GM19455 (cell line): ENCODE data around the gene BUD13.

ENCODE experiments used
- ATAC-seq: cut with Tn5 transposase; IDR thresholded peaks from one replicate; pipeline ENCODE4 v1.9.1; 2021; ENCODE audit not compliant: unreplicated experiment

Gene BUD13

DNA sequence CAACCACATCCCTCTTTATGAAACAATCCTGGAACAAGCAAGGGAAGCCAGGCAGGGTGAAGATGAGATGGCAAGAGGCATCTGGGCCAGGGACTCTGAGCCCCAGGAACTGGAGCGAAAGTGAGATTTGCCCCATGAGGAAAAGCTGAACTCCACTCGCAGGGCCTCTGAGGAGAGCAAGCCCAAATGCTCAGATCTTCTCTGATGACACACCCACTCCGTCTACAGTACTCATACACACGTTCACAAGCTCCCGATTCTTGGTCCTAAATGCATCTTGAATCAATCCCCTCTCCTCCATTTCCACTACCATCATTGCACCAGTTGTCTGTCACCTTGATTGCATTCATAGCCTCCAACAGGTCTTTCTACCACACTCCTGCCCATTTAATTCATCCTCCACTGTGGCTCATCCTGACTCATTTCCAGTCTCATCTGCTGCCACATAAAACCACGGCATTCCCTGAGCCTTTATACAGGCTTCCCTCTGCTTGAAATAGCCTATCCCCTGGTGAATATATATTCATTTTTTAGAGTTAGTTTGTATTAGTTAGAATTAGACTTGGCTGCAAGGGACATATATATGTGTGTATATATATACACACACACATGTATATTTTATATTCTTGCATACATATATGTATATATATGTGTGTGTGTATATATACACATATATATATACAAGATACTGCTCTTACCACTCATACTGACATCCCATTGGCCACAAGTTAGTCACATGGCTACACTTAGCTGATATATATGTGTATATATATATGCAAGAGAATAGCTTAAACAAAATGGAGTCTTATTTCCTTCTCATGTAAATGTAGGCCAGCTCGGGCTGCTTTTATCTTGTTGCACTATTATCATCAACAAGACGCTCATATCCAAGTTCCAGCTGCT is 20.3 kb upstream of the BUD13 start:
- no peak for ATAC-seq

DNA sequence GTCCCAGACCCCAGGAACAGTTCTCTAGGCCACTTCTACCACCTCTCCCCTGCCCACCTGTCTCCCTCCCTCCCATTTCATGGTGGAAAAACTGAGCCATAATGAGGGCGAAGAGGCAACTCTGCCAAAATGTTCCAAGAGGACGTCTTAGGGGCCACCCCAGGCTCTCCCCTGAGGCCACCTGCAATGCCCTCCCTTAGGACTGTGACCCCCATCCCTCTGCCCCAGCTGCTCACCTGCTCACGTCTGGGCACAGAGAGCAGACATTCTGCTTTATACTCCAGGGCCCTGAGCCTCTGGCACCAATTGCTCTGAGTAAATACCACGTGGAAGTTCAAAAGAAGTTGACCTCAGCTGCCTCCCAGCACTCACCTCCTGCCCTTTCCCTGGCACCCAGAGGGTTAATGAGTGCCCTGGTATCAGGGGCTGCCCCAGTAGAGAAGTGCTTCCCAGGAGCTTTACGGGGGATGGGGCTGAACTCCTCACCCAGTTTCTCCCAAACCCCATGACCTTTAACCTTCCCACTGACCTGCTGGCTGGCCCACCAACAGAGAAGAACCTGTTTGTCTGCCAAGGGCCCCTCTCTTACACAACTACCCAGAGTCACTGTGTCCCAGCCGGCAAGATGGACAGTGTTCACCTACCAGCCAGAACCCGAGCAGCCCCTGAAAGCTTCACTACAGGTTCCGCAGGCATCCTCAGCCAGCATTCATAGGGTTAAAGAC is 19.5 kb upstream of the BUD13 start:
- no peak for ATAC-seq

DNA sequence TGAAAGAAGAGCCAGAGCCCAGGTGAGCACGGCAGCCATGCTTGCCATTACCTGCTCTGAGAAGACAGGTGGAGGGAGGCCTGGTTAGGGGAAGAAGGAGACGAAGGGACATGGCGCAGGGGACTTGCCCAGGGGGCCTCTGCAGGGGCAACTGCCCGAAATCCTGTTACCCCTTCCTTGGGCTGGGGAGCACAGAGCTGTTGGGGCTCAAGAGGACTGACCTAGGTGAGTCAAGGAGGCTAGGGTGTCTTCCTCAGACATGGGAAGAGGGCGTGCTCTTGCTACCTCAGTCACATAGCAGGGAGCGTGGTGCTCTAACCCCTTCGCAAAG is 19.0 kb upstream of the BUD13 start, which contains the start of gene APOA5:
APOA5 (minus strand) TSS at position 67 of the 331 bp plus-strand sequence; CDS start at position 48, 19 bp downstream.
- ATAC-seq = no peak

DNA sequence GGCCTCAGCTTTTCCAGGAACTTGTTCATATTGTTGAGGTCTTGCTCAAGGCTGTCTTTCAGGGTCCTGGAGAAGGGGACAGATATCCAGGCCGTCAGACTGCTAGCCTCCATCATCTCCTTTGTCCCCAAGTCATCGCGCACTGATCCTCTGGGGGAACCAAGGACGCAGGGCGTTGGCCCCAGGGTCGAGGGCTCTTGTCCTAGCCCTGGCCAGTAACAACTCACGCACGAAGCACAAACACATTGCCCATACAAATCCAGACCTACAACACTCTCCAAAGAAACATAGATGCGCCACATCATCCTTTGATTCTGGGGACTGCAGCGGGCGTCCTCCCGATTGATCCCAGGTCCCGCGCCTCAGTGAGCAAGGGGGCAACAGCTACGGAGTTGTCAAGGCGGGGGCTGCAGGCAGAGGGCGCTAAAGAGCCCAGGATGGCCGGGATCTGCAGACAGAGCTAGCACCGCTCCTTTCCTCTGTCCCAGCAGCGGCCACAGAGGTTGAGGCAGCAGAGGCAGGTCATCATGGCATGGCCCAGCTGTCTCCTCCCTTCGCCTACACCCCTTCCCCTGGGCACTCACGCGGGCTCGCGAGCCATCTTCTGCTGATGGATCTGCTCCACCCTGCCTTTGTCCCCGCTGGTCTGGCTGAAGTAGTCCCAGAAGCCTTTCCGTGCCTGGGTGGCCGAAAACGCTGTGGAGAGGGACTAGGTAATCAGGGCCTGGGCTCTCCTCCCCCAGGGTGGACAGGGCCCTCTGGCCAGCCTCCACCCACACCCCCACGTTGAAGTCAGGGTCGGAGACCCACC is 18.4 kb upstream of the BUD13 start:
- ATAC-seq = no peak

DNA sequence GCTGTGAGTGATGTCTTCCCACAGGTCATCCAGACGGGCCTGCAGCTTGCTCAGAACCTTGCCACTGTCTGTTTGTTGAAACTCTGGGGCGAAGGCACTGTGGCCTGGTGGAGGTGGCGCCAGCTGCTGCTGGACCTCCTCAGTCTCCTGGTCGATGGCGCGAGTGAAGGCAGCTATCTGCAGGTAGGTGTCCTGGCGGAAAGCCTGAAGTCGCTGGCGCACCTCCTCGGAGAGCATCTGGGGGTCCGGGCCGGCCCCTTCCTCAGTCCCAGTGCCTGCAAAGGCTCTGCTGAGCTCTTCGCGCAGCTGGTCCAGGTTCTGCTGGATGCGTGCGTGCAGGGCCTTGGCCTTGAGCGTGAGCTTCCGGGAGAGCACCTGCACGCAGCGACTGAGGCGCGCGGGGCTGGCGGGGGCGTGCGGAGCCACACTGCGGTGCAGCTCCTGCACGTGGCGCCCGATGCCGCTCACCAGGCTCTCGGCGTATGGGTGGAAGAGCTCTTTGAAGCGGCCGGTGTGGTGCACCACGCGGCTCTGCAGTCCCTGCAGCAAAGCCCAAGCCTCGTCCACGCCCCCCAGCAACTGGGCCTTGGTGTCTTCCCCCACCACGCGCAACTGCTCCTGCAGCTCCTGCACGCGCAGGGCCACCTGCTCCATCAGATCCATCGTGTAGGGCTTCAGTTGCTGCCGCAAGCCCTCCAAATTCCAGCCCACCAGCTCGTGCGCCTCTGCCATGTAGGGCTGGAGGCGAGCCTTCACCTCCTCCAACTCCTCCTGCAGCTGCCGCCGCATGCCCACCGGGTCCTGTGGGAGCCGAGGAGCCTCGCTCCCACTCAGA is 17.6 kb upstream of the BUD13 start:
- no peak for ATAC-seq

DNA sequence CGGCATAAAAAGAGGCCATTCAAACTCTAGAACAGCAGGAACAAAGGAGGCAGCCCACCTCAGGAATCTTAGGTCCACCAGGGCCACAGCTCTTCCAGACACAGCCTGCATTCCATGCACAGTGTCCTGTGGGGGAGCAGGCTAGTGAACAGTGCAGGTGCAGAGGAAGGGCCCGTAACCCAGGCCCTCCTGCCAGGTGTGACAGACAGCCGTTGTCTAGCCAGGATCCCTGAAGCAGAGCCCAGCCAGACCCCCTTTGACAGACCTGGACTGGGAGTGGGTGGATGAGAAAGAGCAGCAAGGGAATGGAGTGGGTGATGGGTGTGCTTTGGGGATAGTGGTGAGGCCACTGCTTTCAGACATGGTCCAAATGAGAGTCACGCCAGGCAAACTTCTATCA is 16.2 kb upstream of the BUD13 start:
- no peak for ATAC-seq

DNA sequence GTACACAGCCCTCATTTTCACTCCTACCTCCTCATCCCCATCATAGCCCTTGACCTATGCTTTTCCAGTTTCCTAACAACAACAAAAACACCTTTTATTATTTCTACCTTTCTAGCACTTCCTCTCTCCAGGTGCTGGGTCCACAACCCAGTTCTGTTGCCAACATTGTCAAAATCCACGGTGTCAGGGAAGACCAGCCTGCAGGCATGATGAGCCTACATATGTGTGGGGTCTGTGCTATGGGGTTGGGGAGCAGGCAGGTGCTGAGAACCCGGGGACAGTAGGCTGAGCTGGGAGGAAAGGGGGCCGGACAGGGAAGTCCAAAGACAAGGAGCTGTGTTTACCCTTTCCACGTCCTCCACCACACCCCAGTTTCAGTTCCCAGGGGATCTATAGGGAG is 15.7 kb upstream of the BUD13 start:
- ATAC-seq = no peak

DNA sequence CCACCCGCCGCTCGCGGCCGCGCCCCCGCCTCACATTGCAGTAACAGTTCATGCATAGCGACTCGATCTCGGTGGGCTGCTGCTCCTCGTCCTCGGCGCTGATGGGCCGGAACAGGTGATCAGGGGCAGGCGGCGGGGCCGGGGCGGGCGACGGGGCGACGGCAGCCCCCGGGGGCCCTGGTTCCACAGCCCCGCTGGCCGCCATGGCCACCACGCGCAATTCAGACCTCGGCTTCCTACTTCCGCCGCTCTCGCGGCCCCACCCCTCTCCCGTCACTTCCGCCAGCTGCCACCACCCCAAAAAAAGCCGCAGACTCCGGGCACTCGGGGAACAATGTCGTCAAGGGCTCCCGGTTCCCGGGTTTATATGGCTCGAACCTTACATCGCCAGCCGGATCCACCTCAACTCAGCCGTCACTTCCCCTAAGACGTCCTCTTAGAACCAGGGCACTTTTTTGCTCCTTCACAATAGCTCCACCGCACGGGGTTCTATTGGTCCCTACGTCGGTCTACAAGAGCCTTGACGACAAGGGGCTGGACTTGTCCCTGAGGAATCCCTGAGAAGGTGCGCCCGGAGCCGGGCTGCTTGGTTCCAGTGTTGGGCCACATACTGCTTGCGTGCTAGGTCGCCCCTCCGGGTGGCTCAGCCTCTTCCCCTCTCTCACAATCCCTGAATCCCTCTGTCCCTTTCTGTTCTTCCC is 15.1 kb upstream of the BUD13 start, which contains the start of gene ZPR1:
ZPR1 (minus strand) TSS at position 238 of the 701 bp plus-strand sequence; CDS start at position 205, 33 bp downstream.
- peak; percentile 81 for ATAC-seq

DNA sequence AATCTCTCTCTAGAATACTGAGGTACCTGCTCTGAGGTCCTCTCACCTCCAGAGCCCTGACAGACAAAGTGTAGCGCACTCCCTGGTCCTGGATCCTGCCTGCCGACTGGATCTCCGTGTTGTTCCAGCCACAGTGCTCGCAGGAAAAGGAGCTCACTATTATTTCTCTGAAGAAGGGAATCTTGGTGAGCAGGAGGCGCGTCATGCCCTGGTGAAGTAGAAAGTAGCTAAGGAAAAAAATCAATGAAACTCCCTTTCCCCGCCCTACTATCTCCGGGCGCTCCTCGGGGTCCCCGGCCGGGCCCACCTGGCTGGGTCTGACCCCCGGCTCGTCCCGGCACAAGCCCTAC is 14.6 kb upstream of the BUD13 start:
- no peak for ATAC-seq

DNA sequence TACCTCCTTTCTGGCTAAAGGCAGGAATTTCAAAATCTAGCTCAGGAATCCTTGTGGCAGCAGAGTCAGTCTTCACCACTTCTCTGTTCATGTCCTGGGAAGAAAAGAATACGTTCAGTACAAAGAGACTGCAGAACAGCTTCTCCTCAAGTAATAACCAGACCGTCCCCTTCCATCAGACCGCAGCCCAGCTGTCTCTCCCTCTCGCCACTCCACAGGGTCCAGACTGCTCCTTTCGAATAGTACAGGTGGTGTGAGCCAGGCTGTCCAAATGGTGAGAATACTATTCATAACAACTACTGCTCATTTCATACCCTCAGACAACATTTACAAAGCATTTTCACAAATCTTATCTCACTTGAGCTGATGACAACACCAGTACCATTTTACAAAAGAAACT is 14.2 kb upstream of the BUD13 start:
- no peak for ATAC-seq

DNA sequence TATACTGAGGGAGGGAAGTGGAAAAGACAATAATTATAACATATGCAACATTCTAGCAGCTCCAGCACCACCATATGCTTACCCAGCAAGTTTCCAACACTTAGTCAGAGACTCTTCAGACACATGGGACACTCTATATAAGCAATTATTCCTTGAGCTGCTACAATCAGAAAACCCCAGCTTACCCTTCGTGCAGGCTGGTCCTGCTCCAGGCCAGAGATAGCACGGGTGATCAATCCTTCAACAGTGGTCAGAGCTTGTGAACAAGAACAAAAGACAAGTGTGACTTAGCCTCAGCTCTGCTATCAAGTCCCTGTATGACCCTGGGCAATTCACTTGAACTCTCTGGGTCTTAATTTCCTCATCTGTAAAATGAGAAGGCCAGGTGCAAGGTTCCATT is 13.5 kb upstream of the BUD13 start:
- ATAC-seq = no peak

DNA sequence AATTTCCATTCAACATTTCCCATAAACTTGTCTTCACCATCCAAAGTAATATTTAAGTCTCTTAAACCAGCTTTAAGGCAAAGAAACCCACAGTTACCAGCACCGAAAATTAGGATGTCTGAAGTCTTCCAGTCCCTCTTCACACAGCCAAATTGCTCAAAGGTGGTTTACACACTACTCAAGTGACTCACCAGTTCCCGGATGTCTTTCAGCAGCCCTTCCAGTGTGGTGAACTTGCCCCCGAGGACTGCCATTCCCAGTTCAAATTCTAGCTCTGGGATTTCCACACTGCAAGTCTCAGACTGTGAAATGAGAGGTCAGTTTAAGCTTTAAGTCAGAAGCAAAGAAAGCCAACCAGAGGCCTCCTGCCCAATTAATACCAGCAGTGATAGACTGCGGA is 9.9 kb upstream of the BUD13 start:
- no peak for ATAC-seq

DNA sequence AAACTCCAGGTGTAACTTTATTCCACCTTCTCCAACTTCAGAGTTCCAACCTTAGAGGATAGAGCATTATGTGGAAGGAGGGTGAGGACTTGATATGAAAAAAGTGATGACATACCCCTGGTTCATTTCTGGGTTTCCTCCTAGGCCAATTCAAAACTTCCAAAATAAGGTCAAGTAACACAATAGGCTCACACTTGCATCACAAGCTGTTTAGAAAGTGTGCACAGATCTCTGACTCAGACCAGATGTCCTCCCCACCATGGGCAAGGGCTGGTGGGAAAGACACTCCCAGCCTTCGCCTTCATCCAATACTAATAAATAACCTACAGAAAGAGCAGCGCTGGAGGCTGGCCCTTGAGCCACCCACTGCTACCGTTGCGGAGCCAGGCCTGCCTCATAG is 5.8 kb upstream of the BUD13 start:
- no peak for ATAC-seq

DNA sequence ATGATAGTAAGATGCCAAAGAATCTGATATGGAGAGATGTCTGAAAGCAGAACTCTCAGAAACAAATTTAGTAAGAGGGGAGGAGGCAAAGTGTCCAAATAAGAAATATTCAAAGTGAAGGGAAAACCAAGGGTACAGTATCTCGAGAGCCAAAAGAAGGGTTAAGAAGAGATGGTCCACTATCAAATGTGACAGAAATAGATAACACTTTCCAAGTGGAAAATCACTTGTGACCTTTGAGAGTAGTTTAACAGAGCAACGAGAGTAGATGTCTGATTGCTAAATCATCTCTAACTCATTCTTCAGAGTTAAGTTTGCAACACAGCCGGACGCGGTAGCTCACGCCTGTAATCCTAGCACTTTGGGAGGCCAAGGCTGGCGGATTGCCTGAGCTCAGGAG is 4.3 kb upstream of the BUD13 start:
- ATAC-seq = no peak

DNA sequence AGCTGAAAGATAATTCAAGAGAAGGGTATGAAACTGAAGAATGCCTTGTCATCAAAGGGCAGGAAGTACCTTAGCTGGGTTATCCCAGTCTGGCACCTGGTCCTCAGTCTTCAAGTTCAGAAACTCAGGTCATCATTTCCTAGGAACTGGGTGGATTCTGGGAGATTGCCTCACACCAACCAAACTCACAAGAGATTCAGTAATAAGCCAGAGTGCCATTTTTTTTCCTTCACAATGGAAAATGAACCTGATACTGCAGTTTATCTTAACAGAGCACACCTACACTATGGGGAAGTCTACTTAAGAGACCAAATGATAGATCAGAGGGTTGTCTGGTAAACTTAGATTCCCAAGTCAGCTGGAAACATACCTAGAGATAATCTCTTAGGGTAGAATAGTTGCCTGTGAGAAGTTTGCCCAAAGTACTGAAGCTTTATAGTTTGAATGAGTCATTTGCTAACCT is 3.8 kb upstream of the BUD13 start:
- ATAC-seq = no peak

DNA sequence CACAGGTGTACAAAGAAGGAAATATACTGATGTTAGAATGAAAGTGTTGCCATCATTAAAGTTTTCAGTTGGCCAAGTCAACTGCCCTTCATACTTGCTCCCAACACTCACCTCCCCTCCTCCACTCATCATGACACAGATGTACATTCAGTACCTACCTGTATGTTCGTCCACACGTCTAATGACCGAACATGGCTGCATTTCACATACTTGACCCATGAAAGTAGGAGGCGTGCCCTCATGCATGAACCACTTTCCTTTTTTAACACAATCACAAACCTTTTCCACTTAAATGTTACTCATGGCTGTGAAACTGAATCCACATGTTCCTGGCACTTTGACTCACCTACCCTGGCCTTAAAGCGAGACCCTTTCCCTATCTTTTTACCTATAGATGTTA is 3.2 kb upstream of the BUD13 start:
- ATAC-seq = no peak

DNA sequence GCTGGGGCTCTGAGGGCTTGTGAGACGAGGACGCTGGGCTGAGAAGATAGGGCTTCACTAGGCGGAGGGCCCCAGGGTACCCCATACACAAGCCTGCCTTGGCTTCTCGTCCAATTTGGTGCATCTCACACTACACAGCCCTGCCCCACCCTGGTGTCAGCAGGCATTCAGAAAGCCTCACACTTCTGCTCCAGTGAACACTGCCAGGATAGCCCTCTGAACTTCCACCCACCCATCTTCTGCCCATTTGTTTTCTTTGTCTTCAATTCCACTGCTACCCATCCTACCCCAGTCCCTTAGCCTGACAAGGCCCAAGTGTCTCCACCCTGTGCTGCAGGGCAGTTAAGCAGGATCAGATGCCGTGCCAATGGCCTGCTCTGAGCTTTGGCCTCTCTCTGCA is 1.9 kb upstream of the BUD13 start:
- ATAC-seq = no peak

DNA sequence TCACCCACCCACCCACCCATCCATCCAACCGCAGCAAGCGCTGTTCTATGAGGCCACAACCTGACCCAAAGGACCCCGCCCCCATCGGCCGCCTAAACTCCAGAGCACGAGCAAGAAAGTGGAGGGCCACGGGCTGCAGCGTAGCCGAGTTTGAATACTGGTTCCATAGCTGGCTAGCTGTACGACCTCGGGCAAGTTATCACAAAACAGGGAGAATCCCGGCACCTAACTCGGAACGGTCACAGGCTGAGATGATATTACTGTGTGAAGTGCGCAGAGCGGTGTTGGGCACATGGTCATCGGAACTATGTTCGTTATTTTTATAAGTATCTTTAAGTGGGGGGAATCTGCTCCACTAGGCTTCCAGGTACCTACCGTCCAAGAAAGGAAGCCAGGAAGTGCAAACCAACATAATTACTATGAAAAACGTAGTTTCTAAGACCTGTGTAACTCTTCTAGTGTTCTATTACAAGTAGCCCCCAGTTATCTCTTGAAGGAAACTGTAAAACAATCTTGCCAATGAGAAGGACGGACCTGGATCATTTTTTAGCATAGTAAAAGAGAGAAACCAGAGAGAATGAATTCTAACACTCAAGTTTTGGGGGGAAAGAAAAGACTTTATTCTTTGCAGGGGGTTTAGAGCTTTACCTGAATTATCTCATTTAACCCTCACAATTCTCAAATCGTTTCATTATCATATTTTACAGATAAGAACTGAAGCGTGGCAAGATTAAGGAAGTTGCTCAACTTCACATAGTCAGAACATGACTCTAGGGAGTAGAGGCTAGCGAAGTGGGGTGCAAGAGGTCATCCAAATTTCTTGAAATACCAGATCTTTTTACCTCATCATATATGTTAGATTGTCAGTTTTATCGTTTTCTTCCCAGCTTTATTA is 663 bp upstream of the BUD13 start:
- peak; percentile 42 for ATAC-seq

DNA sequence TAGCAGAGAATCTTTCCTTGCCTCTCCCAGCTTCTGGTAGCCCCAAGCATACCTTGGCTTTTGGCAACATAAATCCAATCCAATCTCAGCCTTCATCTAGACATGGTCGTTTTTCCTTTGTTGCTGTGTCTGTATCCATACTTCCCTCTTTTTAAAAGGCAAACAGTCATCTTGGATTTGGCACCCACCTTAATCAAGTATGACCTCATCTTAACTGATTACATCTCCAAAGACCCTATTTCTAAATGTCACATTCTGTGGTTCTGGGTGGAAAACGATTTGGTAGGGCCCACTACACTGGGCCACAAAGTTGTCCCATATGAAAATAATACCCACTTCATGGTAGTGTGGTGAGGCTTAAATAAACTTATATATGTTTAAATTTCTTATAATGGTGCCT is 852 bp downstream of the BUD13 start:
- ATAC-seq = no peak
